HG03064 (cell line): ENCODE results near the gene PI4KA.
"Not testable (repeated sequence)": the region's sequence is repeated elsewhere in the genome, so short reads cannot be mapped to it uniquely, and the experiment has no call there.

Experiments used
- ATAC-seq: cut with Tn5 transposase; IDR thresholded peaks from one replicate; pipeline ENCODE4 v1.9.1; 2021; ENCODE audit warnings: low read depth; ENCODE audit not compliant: unreplicated experiment

PI4KA gene

DNA sequence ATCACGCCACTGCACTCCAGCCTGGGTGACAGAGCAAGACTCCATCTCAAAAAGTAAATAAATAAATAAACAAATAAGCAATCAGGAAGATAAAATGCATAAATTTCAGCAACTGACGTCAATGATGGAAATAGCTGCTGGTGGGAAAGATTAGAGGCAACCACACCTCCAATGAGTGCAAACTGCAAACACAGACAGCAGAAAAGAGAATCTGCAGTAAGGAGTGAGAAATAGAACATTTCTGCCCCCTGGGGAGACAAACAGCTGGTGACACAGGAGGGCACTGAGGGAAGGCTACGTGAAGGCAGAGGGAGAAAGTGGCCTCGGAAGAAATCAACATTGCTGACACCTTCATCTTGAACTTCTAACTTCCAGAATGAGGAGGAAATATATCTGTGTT lies 6.5 kb downstream of the PI4KA start:
- ATAC-seq: no peak

DNA sequence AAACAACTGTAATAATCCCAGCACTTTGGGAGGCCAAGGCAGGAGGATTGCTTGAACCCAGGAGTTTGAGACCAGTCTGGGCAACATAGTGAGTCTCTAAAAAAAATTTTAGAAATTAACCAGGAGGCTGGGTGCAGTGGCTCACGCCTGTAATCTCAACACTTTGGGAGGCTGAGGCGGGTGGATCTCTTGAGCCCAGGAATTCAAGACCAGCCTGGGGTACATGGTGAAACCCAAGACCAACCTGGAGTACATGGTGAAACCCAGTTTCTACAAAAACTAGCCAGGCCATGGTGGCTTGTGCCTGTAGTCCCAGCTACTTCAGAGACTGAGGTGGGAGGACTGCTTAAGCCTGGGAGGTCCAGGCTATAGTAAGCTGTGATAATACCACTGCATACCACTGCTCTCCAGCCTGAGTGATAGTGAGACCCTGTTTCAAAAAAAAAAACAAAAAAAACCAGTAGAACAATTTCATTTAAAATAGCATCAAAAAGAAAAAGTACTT lies 11.2 kb downstream of the PI4KA start:
- ATAC-seq: no peak

DNA sequence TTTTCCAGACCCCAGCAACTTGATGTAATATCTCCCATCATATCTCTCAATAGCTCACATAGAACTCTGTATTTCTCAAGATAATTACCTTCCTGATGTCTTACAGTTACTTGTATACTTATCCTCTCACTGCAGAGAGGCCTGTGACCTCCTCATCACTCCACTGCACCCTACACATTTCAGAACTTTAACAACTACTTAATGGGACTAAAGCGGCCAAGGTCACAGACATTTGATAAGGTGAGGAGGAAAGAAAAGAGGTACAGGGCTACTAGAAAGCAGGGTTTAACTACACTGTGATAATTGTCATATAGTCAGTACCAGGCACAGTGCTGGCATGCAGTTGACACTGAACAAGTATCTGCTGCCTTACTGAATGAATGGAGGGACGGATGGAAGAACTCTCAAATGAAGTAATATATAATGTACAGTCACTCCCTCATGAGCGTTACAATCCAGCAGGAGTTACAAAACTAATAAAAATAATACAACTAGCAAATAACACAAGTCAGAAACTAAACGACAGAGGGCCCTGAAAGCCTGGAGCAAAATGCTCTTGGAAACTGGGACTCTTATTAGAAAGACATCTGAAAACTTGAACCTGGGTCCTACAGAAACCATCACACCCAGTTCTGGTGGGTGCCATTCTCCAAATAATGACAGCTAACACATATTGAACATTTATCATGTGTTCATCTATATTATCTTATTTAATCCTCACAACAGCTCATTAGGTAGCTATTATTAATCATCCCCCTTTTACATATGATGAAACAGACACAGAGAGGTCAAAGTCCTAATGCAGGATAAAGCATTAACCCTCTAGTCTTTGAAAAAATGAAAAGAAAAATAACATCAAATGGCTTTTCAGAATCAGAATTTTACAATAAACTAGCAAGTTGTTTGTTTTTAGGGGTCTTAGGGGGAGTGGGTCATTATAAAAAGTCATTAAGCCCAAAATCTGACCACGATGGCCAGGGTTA lies 14.3 kb downstream of the PI4KA start:
- no peak for ATAC-seq

DNA sequence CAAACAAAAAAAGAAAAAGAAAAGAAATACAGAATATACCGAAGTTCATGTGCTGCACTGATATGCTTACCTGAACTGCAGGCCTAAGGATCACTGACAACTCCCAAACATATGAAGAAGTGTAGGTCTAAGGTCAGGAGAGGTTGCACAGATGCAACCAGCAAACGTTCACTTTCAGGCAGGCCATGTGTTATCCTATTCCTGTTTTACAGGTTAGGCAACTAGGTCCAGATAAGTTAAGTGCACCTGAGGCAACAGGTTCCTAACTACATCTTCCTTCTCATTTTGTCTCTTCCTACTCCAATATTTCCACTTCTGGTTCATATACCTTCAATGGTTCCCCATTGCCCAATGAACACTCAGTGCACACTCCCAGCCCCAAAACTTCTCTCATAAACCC lies 15.1 kb downstream of the PI4KA start:
- ATAC-seq: no peak

DNA sequence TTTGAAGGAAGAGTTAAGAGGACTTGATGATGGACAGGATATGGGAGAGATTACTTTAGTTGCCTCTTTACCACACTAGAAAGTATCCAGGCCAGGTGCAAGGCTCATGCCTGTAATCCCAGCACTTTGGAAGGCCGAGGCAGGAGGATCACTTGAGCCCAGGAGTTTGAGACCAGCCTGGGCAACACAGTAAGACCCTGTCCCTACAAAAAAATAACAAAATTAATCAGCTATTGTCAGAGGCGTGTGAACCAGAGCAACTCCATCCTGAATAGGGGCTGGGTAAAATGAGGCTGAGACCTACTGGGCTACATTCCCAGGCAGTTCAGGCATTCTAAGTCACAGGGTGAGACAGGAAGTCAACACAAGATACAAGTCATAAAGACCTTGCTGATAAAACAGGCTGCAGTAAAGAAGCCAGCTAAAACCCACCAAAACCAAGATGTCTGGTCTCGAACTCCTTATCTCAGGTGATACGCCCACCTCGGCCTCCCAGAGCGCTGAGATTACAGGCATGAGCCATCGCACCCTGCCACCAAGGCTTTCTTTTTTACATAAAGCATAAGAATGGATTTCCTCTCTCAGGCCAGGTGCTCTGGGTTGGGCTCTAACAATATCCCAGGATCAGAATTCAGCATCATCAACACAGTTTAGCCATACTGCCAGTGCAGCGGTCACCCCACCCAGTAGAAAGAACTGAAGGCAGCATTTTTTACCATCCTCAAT lies 17.8 kb downstream of the PI4KA start:
- ATAC-seq: no peak

DNA sequence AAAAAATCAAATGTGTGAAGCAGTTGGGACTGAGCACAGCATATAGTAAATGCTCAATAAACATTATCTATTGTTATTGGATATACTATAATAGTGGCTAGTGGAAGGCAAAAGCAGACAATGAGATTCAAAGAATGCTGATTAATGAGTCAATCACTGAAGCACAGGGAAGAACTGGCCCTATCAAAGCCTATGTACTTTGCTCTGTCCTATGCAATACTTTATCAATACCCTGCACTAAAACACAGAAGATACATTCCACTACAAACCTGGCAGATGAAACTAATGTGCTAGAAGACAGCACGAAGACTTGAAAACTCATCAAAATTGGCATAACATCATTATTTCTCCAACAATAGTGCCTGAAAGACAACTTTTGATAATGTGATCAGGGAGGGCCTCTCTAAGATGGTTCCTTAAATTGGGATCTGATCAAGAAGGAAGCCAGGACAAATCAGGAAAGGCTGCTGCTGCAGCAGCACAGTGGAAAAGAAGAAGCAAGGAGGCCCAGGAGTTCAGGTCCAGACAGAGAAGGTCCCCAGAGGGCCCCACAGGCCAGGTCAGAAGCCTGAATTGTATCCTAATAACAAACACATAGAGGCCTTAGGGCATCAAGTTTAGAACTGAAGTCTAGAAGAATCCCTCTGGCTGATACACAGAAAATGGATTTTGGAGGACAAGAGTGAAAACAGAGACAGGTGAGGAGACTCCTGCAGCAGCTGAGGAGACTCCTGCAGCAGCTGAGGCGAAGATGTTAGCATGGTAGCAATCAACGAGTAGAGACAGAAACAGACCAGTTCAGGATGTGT lies 18.6 kb downstream of the PI4KA start:
- no peak for ATAC-seq

DNA sequence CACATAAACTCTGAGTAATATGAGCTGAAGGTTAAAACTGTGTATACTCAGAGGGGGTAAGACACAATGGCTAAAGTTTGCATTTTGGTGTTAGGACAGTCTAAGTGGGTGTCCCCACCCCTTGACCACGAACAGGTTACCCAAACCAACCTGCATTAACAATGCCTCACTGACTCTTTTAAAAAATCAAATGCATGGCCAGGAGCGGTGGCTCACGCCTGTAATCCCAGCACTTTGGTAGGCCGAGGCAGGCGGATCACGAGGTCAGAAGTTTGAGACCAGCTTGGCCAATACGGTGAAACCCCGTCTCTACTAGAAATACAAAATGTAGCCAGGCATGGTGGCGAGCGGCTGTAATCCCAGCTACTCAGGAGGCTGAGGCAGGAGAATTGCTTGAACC lies 19.3 kb downstream of the PI4KA start:
- ATAC-seq: not testable (repeated sequence)

DNA sequence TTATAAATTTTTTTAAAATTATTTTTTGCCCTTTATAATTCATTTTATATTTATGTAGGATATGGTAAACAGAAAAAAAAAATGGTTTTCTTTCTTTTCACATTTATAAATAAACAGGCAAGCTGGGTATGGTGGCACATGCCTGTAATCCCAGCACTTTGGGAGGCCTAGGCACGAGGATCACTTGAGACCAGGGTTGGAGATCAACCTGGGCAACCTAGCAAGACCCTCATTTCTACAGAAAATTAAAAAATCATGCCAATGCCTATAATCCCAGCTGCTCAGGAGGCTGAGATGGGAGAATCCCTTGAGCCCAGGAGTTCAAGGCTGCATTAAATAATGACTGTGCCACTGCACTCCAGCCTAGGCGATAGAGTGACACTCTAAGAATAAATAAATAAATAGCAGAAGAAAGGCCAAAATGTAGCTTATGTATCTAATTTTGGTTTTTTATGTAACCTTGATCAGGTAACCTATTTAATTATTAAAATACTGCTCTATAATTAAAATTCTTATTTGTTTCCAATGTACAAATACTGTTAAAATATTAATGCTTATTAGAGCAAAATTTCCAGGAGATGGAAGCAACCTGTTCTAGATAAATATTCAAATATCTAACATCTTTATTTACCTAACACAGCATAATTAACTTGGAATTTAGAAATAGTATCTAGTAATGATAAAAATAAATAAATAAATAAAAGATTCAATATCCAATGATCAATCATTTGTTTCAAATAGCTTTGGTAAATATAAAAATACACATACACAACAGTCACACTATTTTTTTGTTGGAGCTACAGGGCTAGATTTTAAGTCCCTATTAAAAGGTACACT lies 21.4 kb downstream of the PI4KA start:
- no peak for ATAC-seq

DNA sequence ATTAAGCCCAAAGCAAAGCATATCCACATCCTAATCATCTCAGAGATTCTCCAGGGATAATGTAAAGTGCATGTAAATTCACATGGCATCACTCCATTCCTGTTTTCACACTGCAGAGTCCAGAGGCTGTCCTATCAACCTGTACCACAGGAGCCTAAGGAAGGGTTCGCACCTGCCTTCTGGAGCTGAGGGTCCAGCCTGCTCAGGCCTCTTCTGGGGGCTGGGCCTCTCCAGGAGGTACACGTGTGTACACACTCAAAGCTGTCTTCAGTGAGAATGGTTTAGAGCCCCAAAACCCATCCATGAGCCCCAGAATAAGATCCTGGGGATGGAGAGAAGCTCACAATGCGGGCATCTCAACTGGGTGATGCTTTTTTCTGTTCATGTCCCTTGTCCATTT lies 23.9 kb downstream of the PI4KA start:
- no peak for ATAC-seq

DNA sequence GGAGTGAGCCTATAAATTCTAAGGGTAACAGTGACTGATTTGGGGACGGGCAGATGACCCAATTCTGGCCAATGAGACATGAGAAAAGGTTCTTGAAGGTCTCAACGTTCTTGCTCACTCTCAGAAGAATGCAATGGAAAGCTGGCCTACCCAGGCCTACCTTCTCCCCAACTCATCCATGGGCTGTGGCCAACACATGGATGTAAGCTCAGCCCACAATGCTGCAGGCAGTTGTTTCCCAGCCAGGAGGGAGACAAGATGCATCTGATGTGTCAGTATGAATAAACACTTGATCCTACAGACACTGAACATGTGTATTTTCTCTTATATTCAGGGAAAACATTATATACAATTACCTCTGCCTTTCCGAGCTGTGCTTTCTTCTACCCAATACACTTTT lies 24.4 kb downstream of the PI4KA start:
- ATAC-seq: no peak

DNA sequence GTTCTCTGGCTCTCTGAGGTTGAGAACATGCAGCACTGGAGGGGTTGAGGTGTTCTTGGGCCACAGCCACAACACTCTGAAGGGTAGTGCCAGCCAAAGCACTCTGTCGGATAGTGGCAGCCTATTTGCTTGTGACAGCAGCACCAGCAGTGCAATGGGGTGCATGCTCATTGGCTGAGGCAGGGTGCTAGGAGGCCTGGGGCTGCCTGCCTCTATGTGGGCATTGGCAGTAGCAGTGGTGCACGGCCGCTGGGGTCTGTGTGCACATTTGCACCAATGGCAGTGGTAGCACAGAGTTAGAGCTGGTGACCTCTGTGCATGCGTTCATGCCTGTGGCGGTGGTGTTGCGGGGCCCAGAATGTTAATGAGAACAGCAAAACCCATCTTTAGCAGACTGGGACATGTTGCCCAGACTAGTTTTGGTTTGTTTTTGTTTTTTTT lies 25.4 kb downstream of the PI4KA start:
- no peak for ATAC-seq

DNA sequence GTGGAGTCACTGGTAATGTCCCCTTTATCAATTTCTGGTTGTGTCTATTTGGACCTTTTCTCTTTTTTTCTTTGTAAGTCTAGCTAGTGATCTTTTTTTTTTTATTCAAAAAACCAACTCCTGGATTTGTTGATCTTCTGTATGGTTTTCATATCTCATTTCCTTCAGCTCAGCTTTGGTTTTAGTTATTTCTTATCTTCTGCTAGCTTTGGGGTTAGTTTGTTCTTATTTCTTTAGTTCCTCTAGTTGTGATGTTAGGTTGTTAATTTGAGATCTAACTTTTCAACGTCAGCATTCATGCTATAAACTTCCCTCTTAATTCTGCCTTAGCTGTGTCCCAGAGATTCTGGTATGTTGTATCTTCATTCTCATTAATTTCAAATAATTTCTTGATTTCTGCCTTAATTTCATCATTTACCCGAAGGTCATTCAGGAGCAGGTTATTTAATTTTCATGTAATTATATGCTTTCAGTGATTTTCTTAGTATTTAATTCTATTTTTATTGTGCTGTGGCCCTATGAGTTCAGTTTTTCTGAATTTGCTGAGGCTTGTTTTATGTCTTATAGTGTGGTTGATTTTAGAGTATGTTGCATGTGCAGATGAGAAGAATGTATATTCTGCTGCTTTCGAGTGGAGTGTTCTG lies 29.0 kb downstream of the PI4KA start:
- no peak for ATAC-seq

DNA sequence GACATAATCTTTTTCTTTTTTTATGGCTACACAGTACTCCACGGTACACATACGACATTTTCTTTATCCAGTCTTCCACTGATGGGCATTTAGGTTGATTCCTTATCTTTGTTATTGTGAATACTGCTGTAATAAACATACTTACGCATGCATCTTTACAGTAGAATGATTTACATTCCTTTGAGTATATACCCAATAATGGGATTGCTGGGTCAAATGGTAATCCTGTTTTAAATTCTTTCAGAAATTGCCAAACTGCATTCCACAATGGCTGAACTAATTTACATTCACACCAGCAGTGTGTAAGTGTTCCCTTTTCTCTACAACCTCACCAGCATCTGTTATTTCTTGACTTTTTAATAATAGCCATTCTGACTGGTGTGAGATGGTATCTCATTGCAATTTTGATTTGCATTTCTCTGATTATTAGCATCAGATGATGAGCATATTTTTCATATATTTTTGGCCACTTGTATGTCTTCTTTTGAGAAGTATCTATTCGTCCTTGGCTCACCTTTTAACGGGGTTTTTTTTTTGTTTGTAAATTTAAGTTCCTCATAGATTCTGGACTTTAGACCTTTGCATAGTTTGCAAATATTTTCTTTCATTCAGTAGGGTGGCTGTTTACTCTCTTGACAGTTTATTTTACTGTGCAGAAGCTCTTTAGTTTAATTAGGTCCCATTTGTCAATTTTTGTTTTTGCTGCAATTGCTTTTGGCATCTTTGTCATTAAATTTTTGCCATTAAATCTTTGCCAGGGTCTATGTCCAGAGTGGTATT lies 32.0 kb downstream of the PI4KA start:
- ATAC-seq: not testable (repeated sequence)

DNA sequence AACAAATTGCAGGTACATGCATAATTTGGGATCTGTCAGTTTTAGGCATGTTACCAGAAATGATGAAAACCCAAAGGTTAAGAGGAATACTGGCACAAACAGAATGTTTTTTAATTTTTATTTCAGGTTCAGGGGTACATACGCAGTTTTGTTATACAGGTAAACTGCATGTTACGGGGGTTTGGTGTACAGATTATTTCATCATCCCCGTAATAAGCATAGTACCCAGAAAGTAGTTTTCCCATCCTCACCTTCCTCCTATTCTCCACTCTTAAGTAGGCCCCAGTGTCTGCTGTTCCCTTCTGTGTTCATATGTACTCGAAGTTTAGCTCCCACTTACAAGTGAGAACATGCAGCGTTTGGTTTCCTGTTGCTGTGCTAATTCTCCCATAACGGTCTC lies 33.0 kb downstream of the PI4KA start:
- no peak for ATAC-seq

DNA sequence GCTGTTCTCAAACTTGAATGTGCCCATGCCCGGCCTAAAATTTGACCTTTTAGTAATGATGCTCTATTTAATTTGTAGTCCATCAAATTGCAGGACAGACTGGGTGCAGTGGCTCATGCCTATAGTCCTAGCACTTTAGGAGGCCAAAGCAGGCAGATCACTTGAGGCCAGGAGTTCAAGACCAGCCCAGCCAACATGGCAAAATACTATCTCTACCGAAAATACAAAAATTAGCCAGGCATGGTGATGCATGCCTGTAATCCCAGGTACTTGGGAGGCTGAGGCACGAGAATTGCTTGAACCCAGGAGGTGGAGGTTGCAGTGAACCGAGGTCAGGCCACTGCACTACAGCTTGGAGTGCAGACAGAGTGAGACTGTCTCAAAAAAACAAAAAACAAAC lies 33.4 kb downstream of the PI4KA start:
- ATAC-seq: not testable (repeated sequence)

DNA sequence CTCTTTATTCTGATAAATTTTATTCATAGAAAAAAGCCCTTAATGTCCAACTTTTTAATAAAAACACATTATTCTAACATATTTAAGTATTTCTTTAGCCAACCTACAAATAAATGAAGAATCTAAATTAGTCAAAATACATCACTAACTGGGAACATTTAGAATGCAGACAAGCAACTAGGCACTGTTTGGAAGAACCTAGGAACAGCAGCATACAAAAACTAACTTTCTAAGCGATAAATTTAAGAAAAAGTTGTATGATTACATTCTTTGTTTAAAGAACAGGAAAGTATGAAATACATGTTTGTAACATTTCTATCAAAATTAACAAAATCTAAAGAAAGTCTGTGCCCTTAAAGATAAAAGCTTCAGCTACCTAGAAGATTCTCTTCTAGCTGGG lies 35.3 kb downstream of the PI4KA start:
- no peak for ATAC-seq

DNA sequence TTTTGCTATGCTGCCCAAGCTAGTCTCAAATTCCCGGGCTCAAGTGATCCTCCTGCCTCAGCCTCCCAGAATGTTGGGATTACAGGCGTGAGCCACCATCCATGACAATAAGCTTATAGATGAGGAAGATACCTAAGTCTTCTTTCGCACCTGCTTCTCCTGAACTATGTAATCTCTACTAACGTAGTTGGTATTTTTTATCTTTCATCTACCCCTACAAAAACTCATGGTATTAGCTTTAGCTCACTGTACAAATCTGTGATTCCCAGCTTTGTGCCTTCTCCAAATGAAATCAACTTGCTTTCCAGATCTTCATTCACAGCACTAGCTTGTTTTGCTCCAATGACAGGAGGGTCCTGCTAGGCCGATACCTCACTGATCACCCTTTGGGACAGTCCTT lies 36.4 kb downstream of the PI4KA start:
- ATAC-seq: no peak

DNA sequence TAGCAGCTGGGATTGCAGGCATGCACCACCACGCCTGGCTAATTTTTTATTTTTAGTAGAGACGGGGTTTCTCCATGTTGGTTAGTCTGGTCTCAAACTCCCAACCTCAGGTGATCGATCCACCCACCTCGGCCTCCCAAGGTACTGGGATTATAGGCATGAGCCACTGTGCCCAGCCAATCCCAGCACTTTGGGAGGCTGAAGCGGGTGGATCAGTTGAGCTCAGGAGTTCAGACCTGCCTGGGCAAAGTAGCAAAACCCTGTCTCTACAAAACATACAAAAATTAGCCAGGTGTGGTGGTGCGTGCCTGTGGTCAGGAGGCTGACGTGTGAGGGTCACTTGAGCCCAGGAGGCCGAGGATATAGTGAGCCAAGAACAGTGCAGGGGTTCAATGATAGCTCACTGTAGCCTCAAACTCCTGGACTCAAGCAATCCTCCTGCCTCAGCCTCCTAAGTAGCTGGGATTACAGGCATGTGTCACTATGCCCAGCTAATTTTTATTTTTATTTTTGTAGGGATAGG lies 36.8 kb downstream of the PI4KA start:
- not testable (repeated sequence) for ATAC-seq
